Measurements from ENCODE around the gene TTC9B. TPM values are rescaled to one million over a fixed set of nuclear protein-coding genes. Genes with fewer than 3 reads are reported as not detected.
"Not testable (repeated sequence)": the region's sequence is repeated elsewhere in the genome, so short reads cannot be mapped to it uniquely, and the experiment has no call there.

The TTC9B gene
- total RNA-seq, 1 donor from 2014 or later: not detected

DNA sequence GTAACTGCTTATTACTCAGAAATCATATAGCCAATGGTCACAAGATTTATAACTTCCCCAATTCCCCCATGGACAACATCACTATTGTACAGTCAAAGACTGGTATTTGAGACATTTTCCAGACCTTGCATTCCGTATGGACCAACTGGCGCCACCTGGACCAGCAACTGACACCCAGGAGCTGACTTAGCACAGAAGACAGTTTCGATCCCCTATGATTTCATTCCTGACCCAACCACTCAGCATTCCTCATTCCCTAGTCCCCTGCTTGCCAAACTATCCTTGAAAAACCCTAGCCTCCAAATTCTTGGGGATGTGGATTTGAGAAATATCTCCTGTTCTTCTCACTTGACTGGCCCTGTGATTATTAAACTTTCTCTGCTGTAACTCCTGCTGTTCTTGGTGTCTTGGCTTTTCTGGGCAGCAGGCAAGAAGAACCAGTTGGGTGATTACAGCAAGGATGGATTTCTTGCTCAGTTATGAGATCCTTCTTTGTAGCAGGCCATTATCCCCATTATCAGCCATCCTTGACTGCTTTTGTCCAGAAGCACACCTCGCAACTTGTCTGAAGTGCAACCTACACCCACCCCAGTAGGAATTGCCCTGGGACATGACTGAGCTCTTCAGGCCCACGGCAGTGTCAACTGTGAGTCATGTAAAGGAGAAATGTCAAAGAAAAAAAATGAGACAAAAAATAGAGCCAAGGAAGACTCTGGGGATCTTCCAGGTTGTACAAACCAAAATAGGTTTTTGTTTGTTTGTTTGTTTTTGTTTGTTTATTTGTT, 40.7 kb downstream of the TTC9B start:
- H3K4me3 ChIP-seq: no peak overlapping the region
- ATAC-seq (no peak), DNase-seq (no peak)
- H3K9me3 ChIP-seq: no peaks in the 10 kb centered on the region
- H3K4me1 ChIP-seq: no peaks in the 10 kb centered on the region
- intact Hi-C loops (cut with DNase I): no loop called here
- H3K36me3 ChIP-seq: no peaks in the 10 kb centered on the region
- H3K27me3 ChIP-seq (ENCODE audit: low read depth): no peaks in the 10 kb centered on the region
- TF ChIP-seq, protein P1, sequence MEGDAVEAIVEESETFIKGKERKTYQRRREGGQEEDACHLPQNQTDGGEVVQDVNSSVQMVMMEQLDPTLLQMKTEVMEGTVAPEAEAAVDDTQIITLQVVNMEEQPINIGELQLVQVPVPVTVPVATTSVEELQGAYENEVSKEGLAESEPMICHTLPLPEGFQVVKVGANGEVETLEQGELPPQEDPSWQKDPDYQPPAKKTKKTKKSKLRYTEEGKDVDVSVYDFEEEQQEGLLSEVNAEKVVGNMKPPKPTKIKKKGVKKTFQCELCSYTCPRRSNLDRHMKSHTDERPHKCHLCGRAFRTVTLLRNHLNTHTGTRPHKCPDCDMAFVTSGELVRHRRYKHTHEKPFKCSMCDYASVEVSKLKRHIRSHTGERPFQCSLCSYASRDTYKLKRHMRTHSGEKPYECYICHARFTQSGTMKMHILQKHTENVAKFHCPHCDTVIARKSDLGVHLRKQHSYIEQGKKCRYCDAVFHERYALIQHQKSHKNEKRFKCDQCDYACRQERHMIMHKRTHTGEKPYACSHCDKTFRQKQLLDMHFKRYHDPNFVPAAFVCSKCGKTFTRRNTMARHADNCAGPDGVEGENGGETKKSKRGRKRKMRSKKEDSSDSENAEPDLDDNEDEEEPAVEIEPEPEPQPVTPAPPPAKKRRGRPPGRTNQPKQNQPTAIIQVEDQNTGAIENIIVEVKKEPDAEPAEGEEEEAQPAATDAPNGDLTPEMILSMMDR (IDR thresholded peaks at IDR 0.05): no peak
- no peak overlapping the region for H3K27ac ChIP-seq

GRCh38 chr19:40175820-40176219, 42.4 kb downstream of the TTC9B start:
- ATAC-seq: no peak
- Histone ChIP-seq H3K4me1 (no peaks in the 10 kb centered on the region), H3K4me3 (no peak overlapping the region), H3K27ac (no peak overlapping the region), H3K27me3 (ENCODE audit: low read depth) (no peaks in the 10 kb centered on the region), H3K36me3 (no peaks in the 10 kb centered on the region), H3K9me3 (no peaks in the 10 kb centered on the region)
- intact Hi-C loops (cut with DNase I): no loop called here
- TF ChIP-seq, protein P1 (IDR thresholded peaks at IDR 0.05): no peak
- DNase-seq: no peak

DNA sequence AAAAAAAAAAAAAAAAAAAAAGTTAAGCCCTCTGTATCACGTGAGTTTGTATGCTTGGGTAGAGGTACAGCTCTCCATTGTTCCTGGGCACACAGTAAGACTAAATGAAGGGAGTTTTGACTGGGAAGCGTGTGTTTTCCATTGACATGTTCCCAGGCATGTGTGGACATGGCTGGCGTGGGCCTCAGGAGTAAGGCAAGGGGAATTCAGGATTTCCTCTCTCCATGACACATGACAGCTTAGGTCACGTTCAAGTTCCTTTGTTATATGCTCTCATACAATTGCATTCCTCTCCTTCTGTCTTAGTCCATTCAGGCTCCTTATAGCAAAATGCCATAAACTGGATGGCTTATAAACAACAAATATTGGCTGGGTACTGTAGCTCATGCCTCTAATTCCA, 44.1 kb downstream of the TTC9B start:
- H3K27me3 ChIP-seq (ENCODE audit: low read depth): no peaks in the 10 kb centered on the region
- no peak overlapping the region for H3K27ac ChIP-seq
- no peak for DNase-seq
- no peaks in the 10 kb centered on the region for H3K4me1 ChIP-seq
- intact Hi-C loops (cut with DNase I): no loop called here
- no peaks in the 10 kb centered on the region for H3K36me3 ChIP-seq
- no peaks in the 10 kb centered on the region for H3K9me3 ChIP-seq
- no peak overlapping the region for H3K4me3 ChIP-seq
- no peak for ATAC-seq
- TF ChIP-seq, protein P1 (IDR thresholded peaks at IDR 0.05): no peak

GRCh38 chr19:40171293-40171692, 46.9 kb downstream of the TTC9B start:
- intact Hi-C loops (cut with DNase I); H3K27me3 ChIP-seq (ENCODE audit: low read depth); H3K27ac ChIP-seq; DNase-seq; H3K36me3 ChIP-seq; H3K4me1 ChIP-seq; ATAC-seq; H3K9me3 ChIP-seq; H3K4me3 ChIP-seq: not testable (repeated sequence)

- H3K4me1 ChIP-seq; H3K27ac ChIP-seq; H3K27me3 ChIP-seq (ENCODE audit: low read depth); DNase-seq; H3K4me3 ChIP-seq; intact Hi-C loops (cut with DNase I); H3K36me3 ChIP-seq; ATAC-seq; H3K9me3 ChIP-seq: not testable (repeated sequence)
These were observed 47.7 kb downstream of the TTC9B start for GRCh38 chr19:40170303-40170989.

GRCh38 chr19:40169482-40170302, 48.5 kb downstream of the TTC9B start:
- H3K4me1 ChIP-seq; ATAC-seq; DNase-seq; H3K36me3 ChIP-seq; H3K4me3 ChIP-seq; H3K9me3 ChIP-seq; H3K27ac ChIP-seq; intact Hi-C loops (cut with DNase I); H3K27me3 ChIP-seq (ENCODE audit: low read depth): not testable (repeated sequence)

Other genes with a start within 250 kb of the TTC9B start
- gene PSMC4, start 247.2 kb downstream of the TTC9B start, total RNA-seq: 57.3 TPM
- gene ZNF546, start 221.3 kb downstream of the TTC9B start, total RNA-seq: 7.4 TPM
- gene ZNF780B, start 162.2 kb downstream of the TTC9B start, total RNA-seq: 27.1 TPM
- 23.5 TPM for gene ZNF780A, start 127.4 kb downstream of the TTC9B start, total RNA-seq
- gene MAP3K10, start 27.0 kb downstream of the TTC9B start, total RNA-seq: 17.4 TPM
- not detected for gene CCNP, start 8.3 kb upstream of the TTC9B start, total RNA-seq
- gene AKT2, start 67.0 kb upstream of the TTC9B start, total RNA-seq: 102 TPM
- gene C19orf47, start 130.0 kb upstream of the TTC9B start, total RNA-seq: 15.7 TPM
- gene PLD3, start 130.3 kb upstream of the TTC9B start, total RNA-seq: 355 TPM
- gene HIPK4, start 171.8 kb upstream of the TTC9B start, total RNA-seq: 0.21 TPM
- gene PRX, start 195.0 kb upstream of the TTC9B start, total RNA-seq: 51.5 TPM
- 17.6 TPM for gene SERTAD1, start 207.6 kb upstream of the TTC9B start, total RNA-seq
- 30.7 TPM for gene SERTAD3, start 226.0 kb upstream of the TTC9B start, total RNA-seq
- 123 TPM for gene BLVRB, start 247.4 kb upstream of the TTC9B start, total RNA-seq
- 0.53 TPM for gene SPTBN4, start 248.6 kb upstream of the TTC9B start, total RNA-seq

All from lower lobe of right lung (tissue), 2 donors.